ENCODE data around the gene XPR1.

XPR1 gene

DNA sequence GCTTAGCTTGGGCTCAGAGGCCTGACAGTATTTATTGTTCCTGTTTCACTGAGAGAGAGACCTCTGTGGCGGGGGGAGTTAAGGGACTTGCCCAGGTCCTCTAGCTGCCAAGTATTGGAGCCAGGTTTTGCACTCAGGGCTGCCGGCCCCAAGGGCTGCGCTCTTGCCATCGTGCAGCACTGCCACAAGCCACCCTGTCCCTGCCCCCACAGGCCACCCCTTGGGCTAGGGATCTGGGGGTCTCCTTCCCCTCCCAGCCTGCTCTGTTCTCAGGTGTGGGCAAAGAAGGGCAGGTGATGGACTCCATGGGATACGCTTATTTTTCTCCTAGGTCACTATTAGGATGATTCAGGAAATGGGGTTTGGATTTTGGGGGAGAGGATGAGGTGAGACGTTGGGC is 289.6 kb downstream of the XPR1 start:
- intact Hi-C loops (cut with DNase I; ENCODE audit: low total_unique reads), result no loop called here
- TF ChIP-seq, protein P1, sequence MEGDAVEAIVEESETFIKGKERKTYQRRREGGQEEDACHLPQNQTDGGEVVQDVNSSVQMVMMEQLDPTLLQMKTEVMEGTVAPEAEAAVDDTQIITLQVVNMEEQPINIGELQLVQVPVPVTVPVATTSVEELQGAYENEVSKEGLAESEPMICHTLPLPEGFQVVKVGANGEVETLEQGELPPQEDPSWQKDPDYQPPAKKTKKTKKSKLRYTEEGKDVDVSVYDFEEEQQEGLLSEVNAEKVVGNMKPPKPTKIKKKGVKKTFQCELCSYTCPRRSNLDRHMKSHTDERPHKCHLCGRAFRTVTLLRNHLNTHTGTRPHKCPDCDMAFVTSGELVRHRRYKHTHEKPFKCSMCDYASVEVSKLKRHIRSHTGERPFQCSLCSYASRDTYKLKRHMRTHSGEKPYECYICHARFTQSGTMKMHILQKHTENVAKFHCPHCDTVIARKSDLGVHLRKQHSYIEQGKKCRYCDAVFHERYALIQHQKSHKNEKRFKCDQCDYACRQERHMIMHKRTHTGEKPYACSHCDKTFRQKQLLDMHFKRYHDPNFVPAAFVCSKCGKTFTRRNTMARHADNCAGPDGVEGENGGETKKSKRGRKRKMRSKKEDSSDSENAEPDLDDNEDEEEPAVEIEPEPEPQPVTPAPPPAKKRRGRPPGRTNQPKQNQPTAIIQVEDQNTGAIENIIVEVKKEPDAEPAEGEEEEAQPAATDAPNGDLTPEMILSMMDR (IDR thresholded peaks at IDR 0.05), result no peak
- Histone ChIP-seq H3K27ac (no peak overlapping the region), H3K27me3 (no peaks in the 10 kb centered on the region), H3K4me3 (no peak overlapping the region), H3K36me3 (peaks cover 0 to 45% (median 28%) of the 10 kb centered on the region in 3 donors), H3K4me1 (peaks cover 0 to 9% (median 2%) of the 10 kb centered on the region in 4 donors), H3K9me3 (no peaks in the 10 kb centered on the region)
- DNase-seq, result no peak

DNA sequence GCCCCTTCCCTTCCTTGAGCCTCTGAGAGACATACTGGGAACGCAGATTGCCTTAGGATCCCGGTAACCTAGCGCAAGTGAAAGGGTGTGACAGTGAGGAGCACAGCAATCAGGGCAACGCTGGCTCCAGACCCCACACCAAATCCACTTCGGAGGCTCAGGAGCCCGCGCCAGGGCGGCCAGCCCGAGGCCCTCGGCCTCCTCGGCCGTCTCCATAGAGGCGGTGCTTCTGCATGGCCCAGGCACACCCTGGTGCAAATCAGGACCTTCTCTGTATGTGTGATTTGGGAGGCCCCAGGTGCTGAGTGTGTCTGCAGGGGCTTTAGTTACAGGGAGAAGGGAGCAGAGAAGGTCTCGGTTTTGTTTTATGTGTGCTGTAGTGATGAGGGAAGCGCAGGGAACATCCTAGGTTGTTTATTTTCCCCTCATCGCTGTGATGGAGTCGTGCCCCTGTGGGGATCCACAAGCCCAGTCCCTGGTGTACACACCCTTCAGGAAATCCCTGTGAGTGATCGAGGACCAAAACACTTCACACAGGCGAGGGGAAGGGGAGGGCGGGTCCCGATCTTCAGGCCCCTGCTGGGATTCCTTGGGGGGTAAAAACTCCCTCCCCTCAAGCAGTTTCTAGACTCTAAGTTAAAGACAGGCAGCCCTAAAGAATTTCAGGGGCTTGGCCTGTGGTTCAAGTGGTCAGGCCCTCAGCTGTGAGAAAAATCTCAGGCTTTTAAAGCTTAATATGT is 290.2 kb downstream of the XPR1 start:
- Histone ChIP-seq H3K4me1 (peaks cover 0 to 15% (median 6%) of the 10 kb centered on the region in 4 donors), H3K27ac (no peak overlapping the region), H3K36me3 (peaks cover 0 to 39% (median 22%) of the 10 kb centered on the region in 3 donors), H3K27me3 (no peaks in the 10 kb centered on the region), H3K9me3 (no peaks in the 10 kb centered on the region), H3K4me3 (no peak overlapping the region)
- TF ChIP-seq, protein P1 (IDR thresholded peaks at IDR 0.05), result no peak
- intact Hi-C loops (cut with DNase I; ENCODE audit: low total_unique reads), result no loop called here
- no peak for DNase-seq

DNA sequence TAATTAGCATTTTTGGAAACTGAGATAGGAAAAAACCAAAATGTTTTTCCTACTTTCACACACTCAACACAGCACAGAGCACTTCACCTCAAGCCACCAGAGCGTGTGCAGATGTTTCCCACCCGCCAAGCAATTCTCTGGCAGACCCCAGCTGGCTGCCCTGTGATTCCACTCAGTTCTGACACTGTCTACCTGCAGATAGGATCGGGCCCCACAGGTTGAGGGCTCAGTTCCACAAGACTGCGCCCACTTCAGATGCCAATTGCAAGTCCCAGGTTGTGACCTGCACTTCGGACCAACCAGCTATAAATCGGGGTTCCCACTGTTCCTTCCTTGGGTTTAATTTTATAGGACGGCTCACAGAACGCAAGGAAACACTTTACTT is 290.8 kb downstream of the XPR1 start:
- H3K4me3 ChIP-seq, result no peak overlapping the region
- no peak for DNase-seq
- peaks cover 0 to 33% (median 19%) of the 10 kb centered on the region in 3 donors for H3K36me3 ChIP-seq
- intact Hi-C loops (cut with DNase I; ENCODE audit: low total_unique reads), result no loop called here
- no peak overlapping the region for H3K27ac ChIP-seq
- TF ChIP-seq, protein P1 (IDR thresholded peaks at IDR 0.05), result no peak
- H3K4me1 ChIP-seq, result peaks cover 0 to 15% (median 6%) of the 10 kb centered on the region in 4 donors
- no peaks in the 10 kb centered on the region for H3K9me3 ChIP-seq
- H3K27me3 ChIP-seq, result no peaks in the 10 kb centered on the region

DNA sequence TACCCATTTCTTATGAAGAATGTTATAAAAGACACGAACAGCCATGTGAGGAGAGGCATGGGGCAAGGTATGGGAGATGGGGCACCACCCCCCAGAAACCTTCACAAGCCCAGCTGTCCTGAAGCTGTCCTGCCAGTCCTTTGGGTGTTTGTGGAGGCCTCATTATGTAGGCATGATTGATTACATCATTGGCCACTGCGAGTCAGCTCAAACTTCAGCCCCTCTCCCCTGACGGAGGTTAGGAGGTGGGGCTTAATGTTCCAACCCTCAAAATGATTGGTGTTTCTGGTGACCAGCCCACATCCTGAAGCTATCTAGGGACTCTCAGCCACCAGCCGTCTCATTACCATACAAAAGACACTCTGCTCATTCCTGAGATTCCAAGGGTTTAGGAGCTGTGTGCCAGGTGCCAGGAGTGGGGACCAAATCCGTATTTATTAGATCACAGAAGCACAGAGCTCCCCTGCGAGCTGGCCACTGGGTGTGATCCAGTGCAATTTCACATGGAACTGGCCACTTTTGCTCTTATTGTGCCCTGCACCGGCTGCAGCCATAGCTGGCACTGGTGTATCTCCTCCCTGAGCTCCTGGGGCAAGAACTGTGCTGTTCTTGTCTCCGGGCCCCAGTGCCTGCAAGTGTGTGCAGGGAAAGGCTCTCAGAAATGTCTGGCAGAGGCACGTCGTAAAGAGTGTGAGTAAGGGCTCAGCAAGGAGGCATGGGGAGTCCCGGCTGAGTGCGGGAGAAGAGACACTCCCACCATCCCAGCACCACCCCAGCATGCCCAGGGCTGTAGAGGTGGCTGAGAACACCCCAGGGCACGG is 291.4 kb downstream of the XPR1 start:
- Histone ChIP-seq H3K4me1 (peaks cover 0 to 18% (median 6%) of the 10 kb centered on the region in 4 donors), H3K27me3 (no peaks in the 10 kb centered on the region), H3K9me3 (no peaks in the 10 kb centered on the region), H3K4me3 (no peak overlapping the region), H3K36me3 (peaks cover 0 to 27% (median 14%) of the 10 kb centered on the region in 3 donors), H3K27ac (no peak overlapping the region)
- DNase-seq, result no peak
- TF ChIP-seq, protein P1 (IDR thresholded peaks at IDR 0.05), result no peak
- intact Hi-C loops (cut with DNase I; ENCODE audit: low total_unique reads), result no loop called here

DNA sequence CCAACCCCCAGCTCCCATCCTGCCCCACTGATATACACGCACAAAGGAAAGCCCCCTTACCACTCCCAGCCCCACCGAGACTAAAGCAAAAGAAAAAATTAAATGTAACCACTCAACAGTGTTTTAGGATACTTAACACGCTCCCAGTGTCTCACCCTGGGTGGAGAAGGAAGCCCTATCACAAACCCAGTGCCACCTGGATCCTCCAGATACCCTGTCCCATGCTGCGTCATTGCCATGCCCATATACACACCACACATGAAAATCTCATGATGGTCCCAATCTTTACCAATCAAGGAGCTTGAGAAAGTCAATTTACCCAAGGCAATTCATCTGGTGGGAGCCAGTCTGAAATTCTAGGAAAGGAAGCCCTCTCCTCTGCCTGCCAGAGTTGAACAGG is 292.1 kb downstream of the XPR1 start:
- no peaks in the 10 kb centered on the region for H3K27me3 ChIP-seq
- H3K4me1 ChIP-seq, result peaks cover 0 to 20% (median 6%) of the 10 kb centered on the region in 4 donors
- intact Hi-C loops (cut with DNase I; ENCODE audit: low total_unique reads), result no loop called here
- TF ChIP-seq, protein P1 (IDR thresholded peaks at IDR 0.05), result no peak
- no peak for DNase-seq
- H3K27ac ChIP-seq, result no peak overlapping the region
- no peak overlapping the region for H3K4me3 ChIP-seq
- no peaks in the 10 kb centered on the region for H3K9me3 ChIP-seq
- peaks cover 0 to 24% (median 9%) of the 10 kb centered on the region in 3 donors for H3K36me3 ChIP-seq
